Measurements from ENCODE around the gene PRR11. TPM values are rescaled to one million over a fixed set of nuclear protein-coding genes. Genes with fewer than 3 reads are reported as not detected.

The PRR11 gene
- total and polyA plus RNA-seq, 2 of the 4 experiments (the other 2 are of a cell fraction): 8.6 to 24.0 TPM

DNA sequence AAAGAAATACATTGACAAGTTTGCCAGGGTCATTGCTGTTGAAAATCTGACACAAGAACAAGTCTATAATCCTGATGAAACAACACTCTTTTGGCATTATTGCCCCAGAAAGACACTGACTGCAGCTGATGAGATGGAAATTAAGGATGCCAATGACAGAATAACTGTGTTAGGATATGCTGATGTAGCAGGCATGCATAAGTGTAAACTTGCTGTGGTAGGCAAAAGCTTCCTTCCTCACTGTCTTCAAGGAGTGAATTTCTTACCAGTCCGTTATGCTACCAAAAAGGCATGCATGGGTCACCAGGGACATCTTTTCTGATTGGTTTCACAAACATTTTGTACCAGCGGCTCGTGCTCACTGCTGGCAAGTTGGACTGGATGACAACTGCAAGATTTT, 75.2 kb downstream of the PRR11 start:
- H3K9ac ChIP-seq (ENCODE audit: low read depth, low read length): no peak overlapping the region
- no peak overlapping the region for H3K14ac ChIP-seq (replicated peaks; ENCODE audit: low read depth, low read length)
- no peak overlapping the region for H2BK5ac ChIP-seq (ENCODE audit: low read depth, low read length, poor library complexity, severe bottlenecking)
- no CpG with 5 or more reads among the region's 3 CpGs for WGBS, 2 experiments (ENCODE audit: extremely low coverage in 2 of 2, insufficient read length in 1 of 2)
- no peak overlapping the region for H4K91ac ChIP-seq (ENCODE audit: insufficient read depth, low read depth, low read length)
- BruUV-seq (replicated peaks): no TSS peak
- POLR2A ChIA-PET (ENCODE audit: unreplicated experiment): no interaction called here
- H2AFZ ChIP-seq (replicated peaks; ENCODE audit: low read length, poor library complexity): no peak overlapping the region
- dilution Hi-C loops (cut with HindIII; ENCODE audit: low sequenced_read_pairs, unreplicated experiment) (no loop called here), in situ Hi-C loops (cut with MboI; ENCODE audit: low sequenced_read_pairs) (no loop called here), intact Hi-C loops (cut with micrococcal nuclease) (no loop called here)
- H3K18ac ChIP-seq (ENCODE audit: low read depth, low read length): no peak overlapping the region
- no peaks in the 10 kb centered on the region for H3K27me3 ChIP-seq (ENCODE audit: control insufficient read depth, insufficient read depth, low read length)
- ATAC-seq (ENCODE audit: low read depth) (no peak), DNase-seq (no peak)
- no peaks in the 10 kb centered on the region for H3K9me3 ChIP-seq (ENCODE audit: control insufficient read depth, insufficient read depth, low read length)
- no peak overlapping the region for H2AK5ac ChIP-seq (ENCODE audit: low read depth, low read length)
- H2BK20ac ChIP-seq (ENCODE audit: low read depth, low read length): no peak overlapping the region
- no peaks in the 10 kb centered on the region for H3K79me1 ChIP-seq (ENCODE audit: low read depth in 1 of 2, low read length in 2 of 2)
- H3K9me1 ChIP-seq (ENCODE audit: insufficient read depth, low read length): no peaks in the 10 kb centered on the region
- H3K4ac ChIP-seq (ENCODE audit: low read depth, low read length): no peak overlapping the region
- no peaks in the 10 kb centered on the region for H4K20me1 ChIP-seq (ENCODE audit: insufficient read depth, low read length)
- H3K56ac ChIP-seq (ENCODE audit: extremely low read depth, insufficient read depth, low read length): no peak overlapping the region
- no peak overlapping the region for H4K5ac ChIP-seq (ENCODE audit: low read depth, low read length)
- H3K4me3 ChIP-seq (ENCODE audit: insufficient read depth, low read depth, low read length): no peak overlapping the region
- H3K4me2 ChIP-seq (ENCODE audit: low read depth, low read length): no peak overlapping the region
- no peaks in the 10 kb centered on the region for H3K36me3 ChIP-seq (ENCODE audit: control insufficient read depth, insufficient read depth, low read length)
- no peak overlapping the region for H3K23ac ChIP-seq (ENCODE audit: low read depth, low read length)
- H2AK9ac ChIP-seq (replicated peaks; ENCODE audit: low read depth, low read length, poor library complexity): no peak overlapping the region
- H3K27ac ChIP-seq (ENCODE audit: insufficient read depth, low read length): no peak overlapping the region
- H3K4me1 ChIP-seq (ENCODE audit: control insufficient read depth, insufficient read depth, low read length): no peaks in the 10 kb centered on the region
- no peak overlapping the region for H2BK15ac ChIP-seq (ENCODE audit: low read depth, low read length)
- TF ChIP-seq MAFK (IDR thresholded peaks at IDR 0.05; ENCODE audit: low read depth, low read length) (peak; percentile 26; the same call in 1 of the 2 replicates), MAZ (IDR thresholded peaks at IDR 0.05; ENCODE audit: borderline replicate concordance, low read depth, low read length) (no peak)
- H2BK120ac ChIP-seq (ENCODE audit: low read depth, low read length): no peak overlapping the region
- no peak overlapping the region for H4K8ac ChIP-seq (ENCODE audit: low read depth in 2 of 2, low read length in 2 of 2)
- CTCF ChIA-PET: no interaction called here
